SH-SY5Y (cell line): ENCODE data around the gene BAZ1A.

Source experiments
- GATA2 ChIP-seq: IDR thresholded peaks from 2 replicates; pipeline ENCODE4 v1.6.1; 2011; ENCODE audit warnings: mild to moderate bottlenecking, low read depth, low read length
- GATA3 ChIP-seq: IDR thresholded peaks from 2 replicates; pipeline ENCODE4 v1.6.1; 2011; ENCODE audit warnings: low read depth, mild to moderate bottlenecking, low read length, moderate library complexity

GRCh38 chr14:34920339-34920738 is 45.2 kb upstream of the BAZ1A start:
- TF ChIP-seq GATA2 (no peak), GATA3 (no peak)
